ENCODE results near the gene TSC22D4.

TSC22D4 gene

DNA sequence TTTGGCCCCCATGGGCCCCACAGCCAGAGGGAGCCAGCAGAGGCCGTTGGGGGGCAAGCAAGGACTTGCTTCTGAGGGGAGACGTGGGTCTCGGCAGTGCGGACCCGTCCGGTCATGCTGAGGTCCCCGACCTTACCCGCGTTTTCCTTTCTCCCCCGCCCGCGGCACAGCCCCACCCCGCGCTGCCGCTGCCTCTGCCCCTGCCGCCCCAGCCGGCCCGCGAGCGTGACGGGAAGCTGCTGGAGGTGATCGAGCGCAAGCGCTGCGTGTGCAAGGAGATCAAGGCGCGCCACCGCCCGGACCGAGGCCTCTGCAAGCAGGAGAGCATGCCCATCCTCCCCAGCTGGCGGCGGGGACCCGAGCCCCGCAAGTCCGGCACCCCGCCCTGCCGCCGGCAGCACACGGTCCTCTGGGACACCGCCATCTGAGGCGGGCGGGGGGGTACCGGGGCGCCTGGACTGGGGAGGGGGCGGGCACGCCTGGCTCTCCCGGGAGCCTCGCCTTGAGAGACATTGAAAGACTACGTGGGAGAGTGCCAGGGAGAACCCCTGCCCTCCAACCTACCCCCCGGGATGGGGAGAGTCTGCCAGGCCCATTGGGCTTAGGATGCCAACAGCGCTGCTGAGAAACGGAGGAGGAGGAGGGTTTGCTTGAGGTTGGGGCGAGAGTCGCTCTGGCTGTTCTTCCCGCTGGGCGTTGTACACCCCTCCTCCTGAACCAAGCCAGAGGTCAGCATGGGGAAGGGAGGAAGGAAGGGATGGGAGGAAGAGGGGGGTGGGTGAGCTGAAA, 14.7 kb upstream of the TSC22D4 start:
- peak overlapping the region; percentile 25 for H3K4me3 ChIP-seq (ENCODE audit: low read depth, low read length)

DNA sequence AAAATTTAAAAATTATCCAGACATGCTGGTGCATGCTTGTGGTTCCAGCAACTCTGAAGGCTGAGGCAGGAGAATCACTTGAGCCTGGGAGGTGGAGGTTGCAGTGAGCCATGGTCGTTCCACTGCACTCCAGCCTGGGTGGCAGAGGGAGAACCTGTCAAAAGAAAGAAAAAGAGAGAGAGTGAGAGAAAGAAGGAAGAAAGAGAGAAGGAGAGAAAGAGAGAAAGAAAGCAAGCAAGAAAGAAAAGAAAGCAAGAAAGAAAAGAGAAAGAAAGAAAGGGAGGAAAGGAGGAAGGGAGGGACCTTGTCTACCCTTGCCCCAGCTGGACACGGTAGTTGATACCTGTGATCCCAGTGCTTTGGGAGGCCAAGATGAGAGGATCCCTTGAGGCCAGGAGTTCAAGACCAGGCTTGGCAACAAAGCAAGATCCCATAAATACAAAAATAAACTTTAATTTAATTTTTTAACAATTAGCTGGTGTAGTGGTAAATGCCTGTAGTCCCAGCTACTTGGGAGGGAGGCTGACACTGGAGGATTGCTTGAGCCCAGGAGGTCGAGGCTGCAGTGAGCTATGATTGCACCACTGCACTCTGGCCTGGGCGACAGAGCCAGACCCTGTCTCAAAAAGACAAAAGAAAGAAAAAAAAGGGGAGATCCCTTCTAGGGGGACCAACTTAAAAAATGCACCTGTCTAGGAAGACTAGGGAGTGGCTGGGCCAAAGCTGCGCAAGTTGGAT, 13.9 kb upstream of the TSC22D4 start:
- peak overlapping the region; percentile 25 for H3K4me3 ChIP-seq (ENCODE audit: low read depth, low read length)

DNA sequence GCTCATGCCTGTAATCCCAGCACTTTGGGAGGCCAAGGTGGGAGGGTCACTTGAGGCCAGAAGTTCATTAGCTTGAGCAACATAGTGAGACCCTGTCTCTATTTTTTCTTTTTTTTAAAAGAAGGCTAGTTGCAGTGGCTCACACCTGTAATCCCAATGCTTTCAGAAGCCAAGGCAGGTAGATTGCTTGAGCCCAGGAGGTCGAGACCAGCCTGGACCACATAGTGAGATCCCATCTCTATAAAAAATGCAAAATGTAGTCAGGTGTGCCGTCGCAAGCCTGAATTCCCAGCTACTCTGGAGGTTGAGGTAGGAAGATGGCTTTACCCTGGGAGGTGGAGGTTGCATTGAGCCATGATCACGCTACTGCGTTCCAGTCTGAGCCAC, 12.2 kb upstream of the TSC22D4 start:
- H3K4me3 ChIP-seq (ENCODE audit: low read depth, low read length): no peak overlapping the region

DNA sequence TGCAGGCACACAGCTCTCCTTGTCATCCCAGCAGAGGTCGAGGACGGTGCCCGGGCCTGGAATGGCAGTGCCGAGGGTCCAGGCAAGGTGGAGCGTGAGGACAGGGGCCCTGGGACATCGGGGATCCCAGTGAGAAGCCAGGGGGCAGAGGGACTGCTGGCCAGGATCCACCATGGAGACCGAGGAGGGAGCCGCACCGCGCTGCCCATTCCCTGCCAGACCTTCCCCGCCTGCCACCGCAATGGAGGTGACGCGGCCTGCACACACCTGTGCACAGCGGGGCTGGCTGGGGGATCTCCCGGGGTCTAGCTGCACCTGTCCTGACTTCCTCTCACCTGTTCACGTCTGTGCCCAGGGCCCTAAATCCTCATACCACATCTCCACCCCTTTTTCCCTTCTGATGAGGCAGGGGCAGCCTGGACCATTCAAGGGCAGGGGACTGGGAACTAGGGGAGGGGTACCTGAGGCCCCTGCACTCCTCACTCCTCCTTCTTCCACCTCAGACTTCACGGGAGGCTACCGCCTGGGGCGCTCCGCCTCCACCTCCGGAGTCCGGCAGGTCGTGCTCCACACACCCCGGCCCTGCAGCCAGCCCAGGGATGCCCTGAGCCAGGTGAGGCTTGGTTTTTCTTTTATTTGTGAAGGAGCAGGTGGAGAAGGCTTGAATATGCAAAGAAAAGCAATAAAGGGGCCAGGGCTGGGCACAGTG, 11.6 kb upstream of the TSC22D4 start:
- no peak overlapping the region for H3K4me3 ChIP-seq (ENCODE audit: low read depth, low read length)

DNA sequence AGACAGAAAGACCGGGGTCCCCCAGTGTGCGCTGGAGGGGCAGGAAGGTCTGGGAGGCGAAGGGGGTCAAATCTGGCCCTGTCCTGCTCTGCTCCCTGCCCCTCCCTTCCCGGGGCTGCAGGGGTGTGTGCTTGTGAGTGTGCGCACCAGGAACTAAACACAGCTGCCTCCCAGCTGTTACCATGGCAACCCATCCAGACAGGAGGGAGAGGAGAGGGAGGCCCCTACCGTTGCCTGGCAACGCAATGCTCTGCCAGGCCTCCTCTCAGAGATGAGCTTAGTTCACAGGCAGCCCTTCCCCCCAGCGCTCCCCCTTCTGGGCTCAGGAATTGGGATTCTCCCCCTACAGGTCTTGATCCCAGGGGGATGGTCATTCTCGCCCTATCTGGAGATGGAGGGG, 10.8 kb upstream of the TSC22D4 start:
- no peak overlapping the region for H3K4me3 ChIP-seq (ENCODE audit: low read depth, low read length)

DNA sequence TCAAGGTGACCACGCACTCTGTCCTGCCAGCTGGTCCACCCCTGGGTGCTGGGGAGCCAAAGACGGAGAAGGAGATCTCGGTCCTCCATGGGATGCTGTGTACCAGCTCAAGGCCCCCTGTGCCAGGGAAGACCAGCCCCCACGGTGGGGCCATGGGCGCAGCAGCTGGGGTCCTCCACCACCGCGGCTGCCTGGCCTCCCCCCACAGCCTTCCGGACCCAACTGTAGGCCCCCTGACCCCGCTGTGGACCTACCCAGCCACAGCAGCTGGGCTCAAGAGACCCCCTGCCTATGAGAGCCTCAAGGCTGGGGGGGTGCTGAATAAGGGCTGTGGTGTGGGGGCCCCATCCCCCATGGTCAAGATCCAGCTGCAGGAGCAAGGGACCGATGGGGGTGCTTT, 10.1 kb upstream of the TSC22D4 start:
- H3K4me3 ChIP-seq (ENCODE audit: low read depth, low read length): no peak overlapping the region

DNA sequence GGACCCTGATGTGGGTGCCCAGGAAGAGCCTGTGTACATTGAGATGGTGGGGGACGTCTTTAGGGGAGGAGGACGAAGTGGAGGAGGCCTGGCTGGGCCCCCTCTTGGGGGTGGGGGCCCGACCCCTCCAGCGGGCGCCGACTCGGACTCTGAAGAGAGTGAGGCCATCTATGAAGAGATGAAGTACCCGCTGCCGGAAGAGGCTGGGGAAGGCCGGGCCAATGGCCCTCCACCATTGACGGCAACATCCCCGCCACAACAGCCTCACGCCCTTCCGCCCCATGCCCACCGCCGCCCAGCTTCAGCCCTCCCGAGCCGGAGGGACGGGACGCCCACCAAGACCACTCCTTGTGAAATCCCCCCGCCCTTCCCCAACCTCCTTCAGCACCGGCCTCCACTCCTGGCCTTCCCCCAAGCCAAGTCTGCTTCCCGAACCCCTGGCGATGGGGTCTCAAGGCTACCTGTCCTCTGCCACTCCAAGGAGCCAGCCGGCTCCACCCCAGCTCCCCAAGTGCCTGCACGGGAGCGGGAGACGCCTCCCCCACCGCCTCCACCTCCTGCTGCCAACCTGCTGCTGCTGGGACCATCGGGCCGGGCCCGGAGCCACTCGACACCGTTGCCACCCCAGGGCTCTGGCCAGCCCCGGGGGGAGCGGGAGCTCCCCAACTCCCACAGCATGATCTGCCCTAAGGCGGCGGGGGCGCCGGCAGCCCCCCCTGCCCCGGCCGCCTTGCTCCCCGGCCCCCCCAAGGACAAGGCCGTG, 9.5 kb upstream of the TSC22D4 start:
- H3K4me3 ChIP-seq (ENCODE audit: low read depth, low read length): no peak overlapping the region

DNA sequence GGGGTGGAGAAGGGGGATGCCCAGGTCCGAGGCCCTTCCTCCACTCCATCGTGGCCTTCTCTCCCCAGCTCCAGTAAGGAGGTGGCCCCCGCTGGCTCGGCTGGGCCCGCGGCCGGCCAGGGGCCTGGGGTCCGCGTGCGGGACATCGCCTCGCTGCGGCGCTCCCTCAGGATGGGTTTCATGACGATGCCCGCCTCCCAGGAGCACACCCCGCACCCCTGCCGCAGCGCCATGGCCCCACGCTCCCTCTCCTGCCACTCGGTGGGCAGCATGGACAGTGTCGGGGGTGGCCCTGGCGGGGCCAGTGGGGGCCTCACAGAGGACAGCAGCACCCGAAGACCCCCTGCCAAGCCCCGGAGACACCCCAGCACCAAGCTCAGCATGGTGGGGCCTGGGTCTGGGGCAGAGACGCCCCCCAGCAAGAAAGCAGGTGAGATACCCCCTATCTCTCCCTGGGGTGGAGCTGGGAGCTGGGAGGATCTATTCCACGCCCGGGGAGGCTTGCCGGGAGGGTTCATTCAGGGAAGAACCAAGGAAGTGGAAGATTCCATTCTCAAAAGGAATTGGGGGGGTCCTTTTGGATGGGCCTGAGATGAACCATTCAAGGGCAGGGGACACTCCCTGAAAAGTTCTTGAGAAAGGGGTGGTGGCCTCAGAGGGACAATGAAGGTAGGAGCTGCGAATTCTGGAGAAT, 7.9 kb upstream of the TSC22D4 start:
- H3K4me3 ChIP-seq (ENCODE audit: low read depth, low read length): no peak overlapping the region

DNA sequence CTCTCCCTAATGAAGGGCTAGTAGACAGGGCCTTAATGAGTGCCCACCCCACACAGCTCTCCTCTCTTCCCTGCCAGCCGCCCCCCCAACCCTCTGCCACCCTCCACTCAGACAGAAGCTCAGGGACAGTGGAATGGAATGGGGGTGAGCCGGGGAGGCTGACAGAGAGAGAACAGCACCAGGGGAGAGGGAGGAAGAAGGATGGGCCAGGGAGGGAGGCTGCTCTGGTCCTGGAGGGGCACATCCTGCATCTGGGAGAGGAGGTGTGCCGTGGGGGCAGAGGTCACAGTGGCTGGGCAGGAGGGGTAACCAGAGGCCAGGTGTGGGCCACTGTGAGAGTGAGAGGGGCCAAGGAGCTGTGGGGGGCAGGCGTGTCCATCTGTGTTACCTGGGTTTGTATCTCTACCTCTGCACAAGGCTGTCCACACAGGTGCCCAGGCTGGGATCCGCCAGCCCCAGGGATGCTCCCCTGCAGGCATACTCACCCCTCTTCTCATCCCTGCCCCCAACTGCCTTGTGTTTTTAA, 7.2 kb upstream of the TSC22D4 start:
- H3K4me3 ChIP-seq (ENCODE audit: low read depth, low read length): no peak overlapping the region

DNA sequence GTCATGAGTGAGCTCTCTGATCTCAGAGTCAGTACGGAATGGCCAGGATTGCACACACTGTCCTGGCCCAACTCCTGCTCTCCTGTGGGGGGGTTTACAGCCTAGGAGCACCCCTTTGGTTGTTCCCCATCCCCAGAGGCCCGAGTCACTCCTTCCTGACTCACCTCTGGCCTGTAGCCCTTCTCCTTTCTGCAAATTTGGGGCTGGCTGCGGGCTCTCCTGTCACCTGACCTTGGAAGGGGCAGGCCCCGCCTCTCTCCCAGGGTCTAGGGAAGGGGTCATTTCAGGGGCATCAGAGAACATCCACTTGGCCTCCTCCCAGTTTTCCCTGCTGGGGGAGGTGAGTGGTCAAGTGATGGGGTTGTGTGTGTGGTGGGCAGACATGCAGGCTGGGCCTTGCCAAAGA, 6.5 kb upstream of the TSC22D4 start:
- H3K4me3 ChIP-seq (ENCODE audit: low read depth, low read length): no peak overlapping the region

DNA sequence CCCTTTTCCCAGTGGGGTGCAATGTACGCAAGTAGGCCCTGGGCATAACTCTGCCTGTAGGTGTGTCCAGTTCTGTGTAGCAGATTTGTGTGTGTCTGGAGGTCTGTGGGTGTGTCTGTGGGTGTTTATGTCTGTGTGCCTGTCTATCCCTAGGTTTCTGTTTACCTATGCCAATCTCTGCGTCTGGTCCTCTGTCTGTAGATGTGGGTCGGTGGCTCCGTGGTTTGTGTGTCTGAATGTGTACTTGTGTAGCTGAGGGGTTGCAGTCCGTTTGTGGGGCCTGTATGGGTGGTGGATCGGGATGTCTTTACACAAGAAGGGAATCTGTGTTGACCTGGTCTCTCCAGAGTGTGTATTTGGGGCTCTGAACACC, 5.6 kb upstream of the TSC22D4 start:
- no peak overlapping the region for H3K4me3 ChIP-seq (ENCODE audit: low read depth, low read length)

DNA sequence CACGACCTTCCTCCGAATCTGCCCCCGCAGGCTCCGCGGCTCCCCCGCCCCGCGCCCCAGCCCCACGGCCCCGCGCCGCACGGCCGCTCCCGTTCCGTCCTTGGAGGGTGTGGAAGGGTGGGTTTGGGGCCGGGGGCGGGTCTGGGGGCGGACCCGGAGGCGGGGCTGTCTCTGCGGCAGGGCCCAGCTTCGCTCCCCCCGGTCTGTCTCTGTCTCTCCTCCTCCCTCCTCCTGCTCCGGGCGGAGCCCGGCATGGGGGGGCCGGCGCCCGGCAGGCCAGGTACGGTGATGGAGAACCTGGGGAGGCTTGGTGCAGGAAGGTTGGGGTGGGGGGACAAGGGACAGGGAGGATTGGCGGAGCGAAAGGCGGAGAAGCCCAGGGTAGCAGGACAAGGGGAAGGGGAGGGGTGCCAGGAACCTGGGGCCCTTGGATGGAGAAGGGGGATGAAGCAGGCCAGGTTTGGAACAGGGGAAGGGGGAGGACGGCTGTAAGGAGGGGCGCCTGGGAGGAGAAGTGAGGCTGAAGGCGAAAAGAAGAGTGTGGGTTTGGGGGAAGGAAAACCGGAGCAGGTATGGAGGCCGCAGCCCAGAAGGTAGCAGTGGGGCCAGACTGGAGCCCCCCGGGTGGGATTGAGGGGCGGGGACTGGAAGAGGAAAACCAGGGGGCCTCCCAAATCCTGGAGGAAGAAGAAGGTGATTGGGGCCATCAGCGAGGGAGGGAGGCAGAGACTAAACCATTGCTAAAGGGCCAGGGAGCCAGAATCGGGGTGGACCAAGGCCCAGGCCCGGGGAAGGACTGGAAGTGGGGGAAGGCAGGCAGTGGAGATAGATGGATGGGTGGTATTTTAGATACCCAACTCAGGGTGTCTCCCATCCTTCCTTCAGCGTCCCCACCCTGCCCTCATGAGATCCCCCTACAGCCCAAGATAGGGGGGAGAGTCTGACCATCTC, 5.0 kb upstream of the TSC22D4 start, which contains the start of gene NYAP1:
NYAP1 (plus strand) TSS at position 206 of the 951 bp plus-strand sequence. CDS start 1,385 bp downstream, outside the sequence.
- peak within 1 kb of the TSS; percentile 41 for H3K4me3 ChIP-seq (ENCODE audit: low read depth, low read length)

DNA sequence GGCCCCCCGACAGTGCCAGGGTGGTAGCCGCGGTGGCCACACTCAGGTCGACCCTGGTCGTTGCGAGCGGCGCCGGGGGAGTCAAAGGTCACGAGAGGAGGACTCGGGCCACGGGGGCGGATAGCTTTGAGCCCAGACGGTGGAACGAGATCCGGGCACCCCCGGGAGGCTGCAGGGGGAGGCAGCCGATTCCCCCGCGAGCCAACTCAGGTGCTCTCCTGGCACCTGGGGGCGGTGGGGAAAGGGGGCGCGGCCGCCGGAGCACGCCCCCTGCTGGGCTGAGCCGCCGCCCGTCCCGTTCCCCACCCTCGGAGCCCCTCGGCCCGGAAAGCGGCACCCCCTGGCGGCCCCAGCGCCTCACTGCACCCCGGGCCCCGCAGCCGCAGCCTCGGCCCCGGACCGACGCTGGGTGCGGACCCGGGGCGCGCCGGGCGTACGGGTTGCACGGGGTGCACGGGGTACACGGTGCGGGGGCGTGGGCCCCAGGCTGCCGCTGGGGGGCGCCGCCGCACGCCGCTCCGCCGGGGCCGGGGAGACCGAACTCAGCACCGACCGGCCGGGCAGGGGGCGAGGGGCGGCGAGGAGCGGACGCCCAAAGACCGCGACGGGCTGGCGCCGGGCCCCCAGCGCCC, 4.2 kb upstream of the TSC22D4 start:
- peak overlapping the region; percentile 38 for H3K4me3 ChIP-seq (ENCODE audit: low read depth, low read length)

DNA sequence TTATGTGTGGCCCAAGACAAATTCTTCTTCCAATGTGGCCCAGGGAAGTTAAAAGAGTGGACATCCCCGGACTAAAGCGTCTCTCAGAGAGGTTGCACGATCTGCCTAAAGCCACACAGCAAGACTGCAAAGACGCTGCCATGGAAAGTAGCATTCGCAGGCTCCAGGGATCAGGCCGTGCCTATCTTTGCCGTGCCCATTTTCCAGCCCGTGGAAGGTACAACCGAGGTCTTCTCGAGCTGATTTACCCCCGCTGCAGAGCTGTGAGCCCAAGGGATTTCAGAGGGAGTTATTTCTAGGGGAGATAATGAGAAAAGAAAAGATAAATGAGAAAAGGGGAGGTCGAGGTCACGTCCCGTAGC, 3.7 kb upstream of the TSC22D4 start:
- peak overlapping the region; percentile 38 for H3K4me3 ChIP-seq (ENCODE audit: low read depth, low read length)

DNA sequence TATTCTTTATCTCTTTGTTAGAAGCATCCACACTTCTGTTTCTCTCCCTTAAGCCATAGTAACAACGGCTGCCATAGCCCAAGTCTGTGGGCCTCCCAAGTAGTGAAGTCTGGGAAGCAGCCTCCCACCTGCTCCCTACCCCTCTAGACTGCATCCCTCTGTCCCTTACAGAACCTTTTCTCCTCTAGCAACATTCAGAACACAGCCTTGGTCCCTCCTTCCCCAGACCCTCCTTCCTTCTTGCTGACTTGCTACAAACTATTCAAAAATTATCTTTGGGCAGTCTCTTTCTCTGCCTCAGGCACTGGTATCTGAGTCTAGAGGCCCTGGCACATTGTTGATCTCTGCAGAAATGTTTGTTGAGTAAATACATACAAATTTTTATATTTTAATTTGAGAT, 2.5 kb upstream of the TSC22D4 start:
- H3K4me3 ChIP-seq (ENCODE audit: low read depth, low read length): no peak overlapping the region

DNA sequence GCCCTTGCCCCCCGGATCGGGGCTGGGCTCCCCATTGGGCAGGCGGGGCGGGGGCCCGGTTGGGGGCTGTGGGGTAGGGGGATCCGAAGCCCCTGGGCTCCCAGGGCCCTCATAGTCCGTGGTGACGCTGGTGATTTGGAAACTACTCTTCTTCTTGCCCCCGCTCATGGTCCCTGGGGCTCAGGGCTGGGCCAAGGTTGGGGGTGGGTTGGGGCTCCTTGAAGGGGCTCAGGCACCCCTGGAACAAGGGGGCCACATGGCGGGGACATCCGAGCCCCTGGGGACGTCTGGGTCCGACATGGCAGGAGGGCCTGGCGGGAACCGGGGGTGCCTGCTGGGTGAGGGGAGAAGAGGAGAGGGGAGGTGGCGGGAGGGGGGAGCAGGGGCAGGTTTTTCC, 1.1 kb downstream of the TSC22D4 start:
- H3K4me3 ChIP-seq (ENCODE audit: low read depth, low read length): peak overlapping the region; percentile 74

DNA sequence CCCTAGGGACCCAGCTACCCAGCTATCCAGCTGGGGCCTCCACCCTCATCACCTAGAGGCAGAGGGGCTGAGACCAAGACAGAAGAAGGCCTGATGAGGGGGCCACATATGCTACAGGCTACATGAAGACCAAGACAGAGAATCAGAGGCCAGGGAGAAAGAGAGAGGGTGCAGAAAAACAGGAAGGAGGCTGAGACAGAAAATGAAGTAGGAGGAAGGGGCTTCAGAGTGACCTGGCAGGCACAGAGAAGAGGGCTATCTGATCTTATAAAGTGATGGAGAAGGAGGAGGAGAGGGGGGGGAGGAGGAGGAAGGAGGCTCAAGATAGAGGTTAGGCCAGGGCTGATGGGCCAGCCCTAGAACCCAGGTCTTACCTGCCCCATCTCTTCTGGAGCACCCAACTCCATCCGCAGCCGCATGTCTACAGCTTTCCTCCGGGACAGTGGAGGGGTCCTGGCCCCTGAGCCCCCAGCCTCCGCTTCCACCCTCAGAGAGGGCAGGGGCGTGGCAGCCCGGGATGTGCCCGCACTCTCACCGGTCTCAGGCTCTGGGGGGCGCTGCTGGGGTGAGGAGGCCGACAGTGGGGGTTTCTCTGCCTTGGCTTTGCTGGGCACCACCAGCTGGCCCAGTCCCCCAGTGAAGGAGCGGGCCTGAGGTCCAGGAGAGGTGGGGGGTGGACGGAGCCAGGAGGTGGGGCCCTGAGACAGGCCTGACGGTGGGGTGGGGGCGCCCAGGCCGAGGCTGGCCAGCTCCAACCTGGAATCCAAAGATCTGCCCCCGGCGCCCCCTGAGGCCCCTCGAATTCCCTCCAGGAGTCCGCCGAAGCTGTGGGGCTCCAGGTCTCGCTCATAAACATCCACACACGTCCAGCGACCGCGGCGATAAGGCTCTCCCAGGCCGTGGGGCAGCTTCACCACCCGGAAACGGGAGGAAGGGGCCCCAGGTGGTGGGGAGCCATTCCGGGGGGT, 1.8 kb downstream of the TSC22D4 start:
- H3K4me3 ChIP-seq (ENCODE audit: low read depth, low read length): no peak overlapping the region

Data from iPS-11a (cell line).